DND-41 (cell line): ENCODE results near the gene GRIK2.

ENCODE experiments used
- CTCF ChIP-seq: IDR thresholded peaks from 2 replicates; pipeline ENCODE4 v1.5.1; 2012; ENCODE audit warnings: borderline replicate concordance, low read length, moderate library complexity, mild to moderate bottlenecking; ENCODE audit not compliant: poor library complexity, severe bottlenecking; ENCODE audit errors: extremely low read depth
- EZH2 ChIP-seq: IDR thresholded peaks from 3 replicates; pipeline ENCODE4 v1.6.1; 2012; ENCODE audit warnings: borderline replicate concordance, low read depth, mild to moderate bottlenecking, moderate library complexity, low read length, inconsistent platforms; ENCODE audit not compliant: severe bottlenecking

DNA sequence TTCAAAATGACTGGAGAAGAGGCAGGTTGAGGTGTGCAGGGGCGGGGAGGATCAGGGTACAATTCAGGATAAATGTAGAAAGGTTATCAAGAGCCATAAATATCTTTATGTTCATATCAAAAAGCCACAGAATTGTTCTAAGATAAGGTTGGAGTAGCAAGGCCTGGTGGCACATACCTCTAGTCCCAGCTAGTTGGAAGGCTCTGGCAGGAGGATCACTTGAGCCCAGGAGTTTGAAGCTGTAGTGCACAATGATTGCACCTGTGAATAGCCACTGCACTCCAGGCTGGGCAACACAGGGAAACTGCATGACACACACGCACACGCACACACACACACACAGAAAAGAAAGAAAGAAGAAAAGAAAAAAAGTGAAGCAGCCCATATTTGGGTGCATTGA lies 194.8 kb downstream of the GRIK2 start:
- no peak for TF ChIP-seq CTCF
- TF ChIP-seq EZH2: no peak
